ENCODE results near the gene TRIM44.

DNA sequence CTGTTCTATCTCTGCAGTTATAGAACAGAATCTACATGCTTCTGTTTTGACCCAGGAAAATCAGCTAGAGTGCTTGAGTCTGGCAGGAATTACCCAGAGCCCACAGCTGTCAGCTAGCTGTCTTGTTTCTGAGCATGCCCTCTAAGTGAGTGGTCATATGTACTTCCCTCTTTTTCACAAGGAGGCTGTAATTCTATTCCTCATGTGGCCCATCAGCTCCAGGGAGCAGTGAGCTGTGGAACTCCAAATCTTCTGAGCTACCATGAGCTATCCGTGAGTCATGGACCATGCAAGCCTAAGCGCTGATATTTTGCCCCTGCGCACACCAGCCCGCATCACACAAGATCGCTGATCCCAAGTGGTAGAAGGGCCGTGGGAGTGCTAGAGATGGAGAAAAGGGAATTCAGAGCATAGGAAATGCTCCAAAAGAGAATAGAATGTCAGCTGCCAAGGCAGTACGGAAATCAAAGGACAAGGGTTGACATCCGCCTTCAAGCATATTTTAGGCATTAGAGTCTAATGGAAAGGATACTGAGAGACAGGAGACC, 38.9 kb upstream of the TRIM44 start:
- no peak for TF ChIP-seq POLR2A (IDR thresholded peaks at IDR 0.05; ENCODE audit: extremely low read depth, insufficient read length)
- TF ChIP-seq, protein P1, sequence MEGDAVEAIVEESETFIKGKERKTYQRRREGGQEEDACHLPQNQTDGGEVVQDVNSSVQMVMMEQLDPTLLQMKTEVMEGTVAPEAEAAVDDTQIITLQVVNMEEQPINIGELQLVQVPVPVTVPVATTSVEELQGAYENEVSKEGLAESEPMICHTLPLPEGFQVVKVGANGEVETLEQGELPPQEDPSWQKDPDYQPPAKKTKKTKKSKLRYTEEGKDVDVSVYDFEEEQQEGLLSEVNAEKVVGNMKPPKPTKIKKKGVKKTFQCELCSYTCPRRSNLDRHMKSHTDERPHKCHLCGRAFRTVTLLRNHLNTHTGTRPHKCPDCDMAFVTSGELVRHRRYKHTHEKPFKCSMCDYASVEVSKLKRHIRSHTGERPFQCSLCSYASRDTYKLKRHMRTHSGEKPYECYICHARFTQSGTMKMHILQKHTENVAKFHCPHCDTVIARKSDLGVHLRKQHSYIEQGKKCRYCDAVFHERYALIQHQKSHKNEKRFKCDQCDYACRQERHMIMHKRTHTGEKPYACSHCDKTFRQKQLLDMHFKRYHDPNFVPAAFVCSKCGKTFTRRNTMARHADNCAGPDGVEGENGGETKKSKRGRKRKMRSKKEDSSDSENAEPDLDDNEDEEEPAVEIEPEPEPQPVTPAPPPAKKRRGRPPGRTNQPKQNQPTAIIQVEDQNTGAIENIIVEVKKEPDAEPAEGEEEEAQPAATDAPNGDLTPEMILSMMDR (IDR thresholded peaks at IDR 0.05; ENCODE audit: low read depth, low read length), result no peak
